ENCODE measurements around the gene NFKBIA.
"Not testable (repeated sequence)": the region's sequence is repeated elsewhere in the genome, so short reads cannot be mapped to it uniquely, and the experiment has no call there.

Gene NFKBIA

GRCh38 chr14:35373208-35373607 lies 31.3 kb downstream of the NFKBIA start:
- H3K9me3 ChIP-seq (ENCODE audit: control insufficient read depth, low read depth, low read length); H3K36me3 ChIP-seq (ENCODE audit: control insufficient read depth, low read depth, low read length); H3K27ac ChIP-seq (ENCODE audit: low read length); H3K4me1 ChIP-seq (ENCODE audit: control insufficient read depth, low read depth, low read length); H3K27me3 ChIP-seq (ENCODE audit: control insufficient read depth, insufficient read depth, low read length); H3K4me3 ChIP-seq (ENCODE audit: low read length); H3K9ac ChIP-seq (ENCODE audit: low read length): not testable (repeated sequence)

- Histone ChIP-seq H3K9me3 (ENCODE audit: control insufficient read depth, low read depth, low read length) (no peaks in the 10 kb centered on the region), H3K4me3 (ENCODE audit: low read length) (no peak overlapping the region), H3K27ac (ENCODE audit: low read length) (no peak overlapping the region), H3K27me3 (ENCODE audit: control insufficient read depth, insufficient read depth, low read length) (no peaks in the 10 kb centered on the region), H3K4me1 (ENCODE audit: control insufficient read depth, low read depth, low read length) (peaks cover 7% of the 10 kb centered on the region), H3K36me3 (ENCODE audit: control insufficient read depth, low read depth, low read length) (no peaks in the 10 kb centered on the region), H3K9ac (ENCODE audit: low read length) (no peak overlapping the region)
These were observed 33.6 kb downstream of the NFKBIA start for GRCh38 chr14:35370969-35371368.

- Histone ChIP-seq H3K4me1 (ENCODE audit: control insufficient read depth, low read depth, low read length) (peaks cover 7% of the 10 kb centered on the region), H3K9me3 (ENCODE audit: control insufficient read depth, low read depth, low read length) (no peaks in the 10 kb centered on the region), H3K27ac (ENCODE audit: low read length) (no peak overlapping the region), H3K9ac (ENCODE audit: low read length) (no peak overlapping the region), H3K36me3 (ENCODE audit: control insufficient read depth, low read depth, low read length) (no peaks in the 10 kb centered on the region), H3K4me3 (ENCODE audit: low read length) (no peak overlapping the region), H3K27me3 (ENCODE audit: control insufficient read depth, insufficient read depth, low read length) (no peaks in the 10 kb centered on the region)
These were observed 34.8 kb downstream of the NFKBIA start for GRCh38 chr14:35369701-35370191.

GRCh38 chr14:35368583-35369392 lies 35.8 kb downstream of the NFKBIA start:
- H3K36me3 ChIP-seq (ENCODE audit: control insufficient read depth, low read depth, low read length), result no peaks in the 10 kb centered on the region
- no peaks in the 10 kb centered on the region for H3K27me3 ChIP-seq (ENCODE audit: control insufficient read depth, insufficient read depth, low read length)
- no peak overlapping the region for H3K4me3 ChIP-seq (ENCODE audit: low read length)
- H3K27ac ChIP-seq (ENCODE audit: low read length), result no peak overlapping the region
- H3K9ac ChIP-seq (ENCODE audit: low read length), result no peak overlapping the region
- H3K9me3 ChIP-seq (ENCODE audit: control insufficient read depth, low read depth, low read length), result no peaks in the 10 kb centered on the region
- H3K4me1 ChIP-seq (ENCODE audit: control insufficient read depth, low read depth, low read length), result peaks cover 7% of the 10 kb centered on the region

- H3K27me3 ChIP-seq (ENCODE audit: control insufficient read depth, insufficient read depth, low read length), result no peaks in the 10 kb centered on the region
- peaks cover 7% of the 10 kb centered on the region for H3K4me1 ChIP-seq (ENCODE audit: control insufficient read depth, low read depth, low read length)
- no peaks in the 10 kb centered on the region for H3K36me3 ChIP-seq (ENCODE audit: control insufficient read depth, low read depth, low read length)
- H3K4me3 ChIP-seq (ENCODE audit: low read length), result no peak overlapping the region
- H3K9me3 ChIP-seq (ENCODE audit: control insufficient read depth, low read depth, low read length), result no peaks in the 10 kb centered on the region
- H3K9ac ChIP-seq (ENCODE audit: low read length), result no peak overlapping the region
- no peak overlapping the region for H3K27ac ChIP-seq (ENCODE audit: low read length)
These were observed 36.4 kb downstream of the NFKBIA start for GRCh38 chr14:35368139-35368460.

- no peaks in the 10 kb centered on the region for H3K9me3 ChIP-seq (ENCODE audit: control insufficient read depth, low read depth, low read length)
- H3K27me3 ChIP-seq (ENCODE audit: control insufficient read depth, insufficient read depth, low read length), result no peaks in the 10 kb centered on the region
- no peak overlapping the region for H3K4me3 ChIP-seq (ENCODE audit: low read length)
- H3K27ac ChIP-seq (ENCODE audit: low read length), result no peak overlapping the region
- H3K9ac ChIP-seq (ENCODE audit: low read length), result no peak overlapping the region
- H3K4me1 ChIP-seq (ENCODE audit: control insufficient read depth, low read depth, low read length), result peaks cover 7% of the 10 kb centered on the region
- H3K36me3 ChIP-seq (ENCODE audit: control insufficient read depth, low read depth, low read length), result no peaks in the 10 kb centered on the region
These were observed 37.5 kb downstream of the NFKBIA start for GRCh38 chr14:35367056-35367372.

GRCh38 chr14:35366521-35366976 lies 38.0 kb downstream of the NFKBIA start:
- Histone ChIP-seq H3K36me3 (ENCODE audit: control insufficient read depth, low read depth, low read length) (no peaks in the 10 kb centered on the region), H3K27me3 (ENCODE audit: control insufficient read depth, insufficient read depth, low read length) (no peaks in the 10 kb centered on the region), H3K9ac (ENCODE audit: low read length) (no peak overlapping the region), H3K9me3 (ENCODE audit: control insufficient read depth, low read depth, low read length) (no peaks in the 10 kb centered on the region), H3K4me1 (ENCODE audit: control insufficient read depth, low read depth, low read length) (peaks cover 7% of the 10 kb centered on the region), H3K4me3 (ENCODE audit: low read length) (no peak overlapping the region), H3K27ac (ENCODE audit: low read length) (no peak overlapping the region)

- Histone ChIP-seq H3K4me3 (ENCODE audit: low read length) (no peak overlapping the region), H3K9ac (ENCODE audit: low read length) (no peak overlapping the region), H3K4me1 (ENCODE audit: control insufficient read depth, low read depth, low read length) (peaks cover 7% of the 10 kb centered on the region), H3K36me3 (ENCODE audit: control insufficient read depth, low read depth, low read length) (no peaks in the 10 kb centered on the region), H3K27ac (ENCODE audit: low read length) (no peak overlapping the region), H3K27me3 (ENCODE audit: control insufficient read depth, insufficient read depth, low read length) (no peaks in the 10 kb centered on the region), H3K9me3 (ENCODE audit: control insufficient read depth, low read depth, low read length) (no peaks in the 10 kb centered on the region)
These were observed 38.5 kb downstream of the NFKBIA start for GRCh38 chr14:35366056-35366451.

GRCh38 chr14:35365130-35366055 lies 39.2 kb downstream of the NFKBIA start:
- Histone ChIP-seq H3K27ac (ENCODE audit: low read length) (no peak overlapping the region), H3K4me3 (ENCODE audit: low read length) (no peak overlapping the region), H3K36me3 (ENCODE audit: control insufficient read depth, low read depth, low read length) (no peaks in the 10 kb centered on the region), H3K9ac (ENCODE audit: low read length) (no peak overlapping the region), H3K9me3 (ENCODE audit: control insufficient read depth, low read depth, low read length) (no peaks in the 10 kb centered on the region), H3K4me1 (ENCODE audit: control insufficient read depth, low read depth, low read length) (peaks cover 7% of the 10 kb centered on the region), H3K27me3 (ENCODE audit: control insufficient read depth, insufficient read depth, low read length) (no peaks in the 10 kb centered on the region)

- H3K9me3 ChIP-seq (ENCODE audit: control insufficient read depth, low read depth, low read length), result no peaks in the 10 kb centered on the region
- no peaks in the 10 kb centered on the region for H3K36me3 ChIP-seq (ENCODE audit: control insufficient read depth, low read depth, low read length)
- H3K27ac ChIP-seq (ENCODE audit: low read length), result no peak overlapping the region
These were observed 41.6 kb downstream of the NFKBIA start for GRCh38 chr14:35362911-35363374.

GRCh38 chr14:35362450-35362849 lies 42.1 kb downstream of the NFKBIA start:
- Histone ChIP-seq H3K4me3 (ENCODE audit: low read length) (no peak overlapping the region), H3K27ac (ENCODE audit: low read length) (no peak overlapping the region), H3K27me3 (ENCODE audit: control insufficient read depth, insufficient read depth, low read length) (no peaks in the 10 kb centered on the region), H3K9ac (ENCODE audit: low read length) (no peak overlapping the region), H3K9me3 (ENCODE audit: control insufficient read depth, low read depth, low read length) (no peaks in the 10 kb centered on the region), H3K36me3 (ENCODE audit: control insufficient read depth, low read depth, low read length) (no peaks in the 10 kb centered on the region), H3K4me1 (ENCODE audit: control insufficient read depth, low read depth, low read length) (no peaks in the 10 kb centered on the region)

More at GRCh38 chr14:35362911-35363374, 41.6 kb downstream of the NFKBIA start:
- no peaks in the 10 kb centered on the region for H3K27me3 ChIP-seq (ENCODE audit: control insufficient read depth, insufficient read depth, low read length)
- no peak overlapping the region for H3K4me3 ChIP-seq (ENCODE audit: low read length)
- H3K9ac ChIP-seq (ENCODE audit: low read length), result no peak overlapping the region
- peaks cover 2% of the 10 kb centered on the region for H3K4me1 ChIP-seq (ENCODE audit: control insufficient read depth, low read depth, low read length)
